T-helper 1 cell treated with Interleukin-12 subunit alpha and Interleukin-12 subunit beta and Interleukin-4 antibody, amounts not matched to agents 30 μg/mL and 1 μg/mL, for 36 hours (primary cell): ENCODE results near the gene PRKN.
"Not testable (repeated sequence)": the region's sequence is repeated elsewhere in the genome, so short reads cannot be mapped to it uniquely, and the experiment has no call there.

Experiments
- H3K27ac Mint-ChIP-seq: one replicate; pipeline ENCODE4 v1.8.0; 2021; ENCODE audit warnings: mild to moderate bottlenecking, mixed read lengths
- H3K27me3 Mint-ChIP-seq: one replicate; pipeline ENCODE4 v1.8.0; 2021; ENCODE audit warnings: low read depth, mixed read lengths
- H3K36me3 Mint-ChIP-seq: one replicate; pipeline ENCODE4 v1.8.0; 2021; ENCODE audit warnings: low read depth, mixed read lengths
- H3K4me1 Mint-ChIP-seq: one replicate; pipeline ENCODE4 v1.8.0; 2021; ENCODE audit warnings: low read depth, mixed read lengths
- H3K4me3 Mint-ChIP-seq: one replicate; pipeline ENCODE4 v1.8.0; 2021; ENCODE audit warnings: mild to moderate bottlenecking, moderate library complexity, mixed read lengths
- H3K9me3 Mint-ChIP-seq: one replicate; pipeline ENCODE4 v1.8.0; 2021; ENCODE audit warnings: mixed read lengths

PRKN gene

GRCh38 chr6:162416307-162416706 is 311.3 kb downstream of the PRKN start:
- Mint-ChIP-seq H3K27ac (no peak overlapping the region), H3K36me3 (no peaks in the 10 kb centered on the region), H3K9me3 (no peaks in the 10 kb centered on the region), H3K27me3 (no peaks in the 10 kb centered on the region), H3K4me1 (no peaks in the 10 kb centered on the region), H3K4me3 (no peak overlapping the region)

- H3K4me1 Mint-ChIP-seq = no peaks in the 10 kb centered on the region
- no peak overlapping the region for H3K4me3 Mint-ChIP-seq
- no peak overlapping the region for H3K27ac Mint-ChIP-seq
- H3K36me3 Mint-ChIP-seq = no peaks in the 10 kb centered on the region
- H3K9me3 Mint-ChIP-seq = peaks cover 2% of the 10 kb centered on the region
- H3K27me3 Mint-ChIP-seq = no peaks in the 10 kb centered on the region
Measured at GRCh38 chr6:162409741-162410691, 317.6 kb downstream of the PRKN start.

GRCh38 chr6:162408826-162409535 is 318.6 kb downstream of the PRKN start:
- Mint-ChIP-seq H3K27ac (no peak overlapping the region), H3K36me3 (no peaks in the 10 kb centered on the region), H3K4me3 (no peak overlapping the region), H3K4me1 (no peaks in the 10 kb centered on the region), H3K9me3 (peaks cover 5% of the 10 kb centered on the region), H3K27me3 (no peaks in the 10 kb centered on the region)

GRCh38 chr6:162404951-162405350 is 322.6 kb downstream of the PRKN start:
- H3K9me3 Mint-ChIP-seq = peaks cover 5% of the 10 kb centered on the region
- H3K4me1 Mint-ChIP-seq = no peaks in the 10 kb centered on the region

GRCh38 chr6:162403031-162403430 is 324.5 kb downstream of the PRKN start:
- no peaks in the 10 kb centered on the region for H3K4me1 Mint-ChIP-seq
- H3K27me3 Mint-ChIP-seq = no peaks in the 10 kb centered on the region
- peaks cover 5% of the 10 kb centered on the region for H3K9me3 Mint-ChIP-seq
- no peak overlapping the region for H3K27ac Mint-ChIP-seq
- no peaks in the 10 kb centered on the region for H3K36me3 Mint-ChIP-seq
- H3K4me3 Mint-ChIP-seq = no peak overlapping the region

More at GRCh38 chr6:162404951-162405350, 322.6 kb downstream of the PRKN start:
- H3K36me3 Mint-ChIP-seq = no peaks in the 10 kb centered on the region
- no peak overlapping the region for H3K4me3 Mint-ChIP-seq
- no peaks in the 10 kb centered on the region for H3K27me3 Mint-ChIP-seq
- H3K27ac Mint-ChIP-seq = no peak overlapping the region

GRCh38 chr6:162395181-162395580 is 332.4 kb downstream of the PRKN start:
- Mint-ChIP-seq H3K27me3 (no peaks in the 10 kb centered on the region), H3K36me3 (no peaks in the 10 kb centered on the region), H3K9me3 (no peaks in the 10 kb centered on the region), H3K27ac (no peak overlapping the region), H3K4me1 (no peaks in the 10 kb centered on the region), H3K4me3 (no peak overlapping the region)

- not testable (repeated sequence) for H3K27me3 Mint-ChIP-seq, H3K9me3 Mint-ChIP-seq, H3K4me1 Mint-ChIP-seq, H3K36me3 Mint-ChIP-seq, H3K4me3 Mint-ChIP-seq, H3K27ac Mint-ChIP-seq
Measured at GRCh38 chr6:162390961-162391811, 336.4 kb downstream of the PRKN start.

- Mint-ChIP-seq H3K27ac (no peak overlapping the region), H3K36me3 (no peaks in the 10 kb centered on the region), H3K4me1 (no peaks in the 10 kb centered on the region), H3K9me3 (no peaks in the 10 kb centered on the region), H3K27me3 (no peaks in the 10 kb centered on the region), H3K4me3 (no peak overlapping the region)
Measured at GRCh38 chr6:162389343-162390085, 338.1 kb downstream of the PRKN start.

- Mint-ChIP-seq H3K9me3 (no peaks in the 10 kb centered on the region), H3K27ac (no peak overlapping the region), H3K4me3 (no peak overlapping the region), H3K27me3 (no peaks in the 10 kb centered on the region), H3K4me1 (no peaks in the 10 kb centered on the region), H3K36me3 (no peaks in the 10 kb centered on the region)
Measured at GRCh38 chr6:162388383-162388777, 339.2 kb downstream of the PRKN start.

GRCh38 chr6:162387718-162388382 is 339.7 kb downstream of the PRKN start:
- H3K4me3 Mint-ChIP-seq = no peak overlapping the region
- H3K4me1 Mint-ChIP-seq = no peaks in the 10 kb centered on the region

GRCh38 chr6:162385980-162386379 is 341.6 kb downstream of the PRKN start:
- H3K36me3 Mint-ChIP-seq = no peaks in the 10 kb centered on the region
- H3K27me3 Mint-ChIP-seq = no peaks in the 10 kb centered on the region
- no peaks in the 10 kb centered on the region for H3K9me3 Mint-ChIP-seq
- no peaks in the 10 kb centered on the region for H3K4me1 Mint-ChIP-seq
- no peak overlapping the region for H3K27ac Mint-ChIP-seq
- no peak overlapping the region for H3K4me3 Mint-ChIP-seq

More at GRCh38 chr6:162387718-162388382, 339.7 kb downstream of the PRKN start:
- Mint-ChIP-seq H3K9me3 (no peaks in the 10 kb centered on the region), H3K27ac (no peak overlapping the region), H3K36me3 (no peaks in the 10 kb centered on the region), H3K27me3 (no peaks in the 10 kb centered on the region)

GRCh38 chr6:162379757-162380409 is 347.7 kb downstream of the PRKN start:
- no peak overlapping the region for H3K4me3 Mint-ChIP-seq
- H3K9me3 Mint-ChIP-seq = no peaks in the 10 kb centered on the region
- H3K27me3 Mint-ChIP-seq = no peaks in the 10 kb centered on the region
- H3K27ac Mint-ChIP-seq = no peak overlapping the region
- H3K4me1 Mint-ChIP-seq = no peaks in the 10 kb centered on the region
- no peaks in the 10 kb centered on the region for H3K36me3 Mint-ChIP-seq

- no peaks in the 10 kb centered on the region for H3K36me3 Mint-ChIP-seq
- no peaks in the 10 kb centered on the region for H3K9me3 Mint-ChIP-seq
- H3K4me1 Mint-ChIP-seq = no peaks in the 10 kb centered on the region
- no peaks in the 10 kb centered on the region for H3K27me3 Mint-ChIP-seq
- no peak overlapping the region for H3K27ac Mint-ChIP-seq
- H3K4me3 Mint-ChIP-seq = no peak overlapping the region
Measured at GRCh38 chr6:162377735-162378134, 349.8 kb downstream of the PRKN start.
